Measurements from ENCODE around the gene GRHL1.
A peak's percentile ranks its signal among the peaks of the same experiment; 100 is the strongest.
"Not testable (repeated sequence)": the region's sequence is repeated elsewhere in the genome, so short reads cannot be mapped to it uniquely, and the experiment has no call there.

GRHL1 gene

GRCh38 chr2:9951522-9952285 is at the start of gene GRHL1:
Gene GRHL1 (plus strand): TSS chr2:9951693. CDS start chr2:9951834, 141 bp downstream.
- Histone ChIP-seq H3K9ac (ENCODE audit: low read depth, low read length) (peak within 1 kb of the TSS; percentile 83), H3K9me3 (ENCODE audit: control insufficient read depth, insufficient read depth, low read length) (no peaks in the 10 kb centered on the region), H3K4me1 (ENCODE audit: insufficient read depth, low read length) (no peaks in the 10 kb centered on the region), H3K36me3 (ENCODE audit: insufficient read depth, low read length) (no peaks in the 10 kb centered on the region)

DNA sequence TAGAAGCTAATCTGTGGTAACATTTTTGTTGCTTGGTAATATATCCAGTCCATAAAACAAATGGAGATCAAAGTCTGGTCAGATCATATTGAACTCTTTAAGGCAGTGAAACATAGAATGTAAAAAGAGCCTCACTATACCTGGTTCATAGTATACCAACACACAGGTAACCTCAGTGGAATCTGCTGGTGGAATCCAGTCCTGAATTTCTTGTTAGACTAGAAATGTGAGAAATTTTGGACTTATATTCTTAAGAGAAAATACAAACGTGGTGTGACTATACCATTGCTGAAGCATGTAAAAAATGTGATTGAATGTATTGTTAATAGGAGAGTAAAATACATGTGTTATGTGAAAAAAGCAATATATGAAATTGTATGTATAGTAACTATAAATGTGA is 46.1 kb upstream of the GRHL1 start:
- H3K9me3 ChIP-seq (ENCODE audit: control insufficient read depth, insufficient read depth, low read length): no peaks in the 10 kb centered on the region
- no peaks in the 10 kb centered on the region for H3K36me3 ChIP-seq (ENCODE audit: insufficient read depth, low read length)
- H3K9ac ChIP-seq (ENCODE audit: low read depth, low read length): no peak overlapping the region
- no peaks in the 10 kb centered on the region; the same call in 1 of the 2 replicates for H3K4me1 ChIP-seq (ENCODE audit: insufficient read depth, low read length)

DNA sequence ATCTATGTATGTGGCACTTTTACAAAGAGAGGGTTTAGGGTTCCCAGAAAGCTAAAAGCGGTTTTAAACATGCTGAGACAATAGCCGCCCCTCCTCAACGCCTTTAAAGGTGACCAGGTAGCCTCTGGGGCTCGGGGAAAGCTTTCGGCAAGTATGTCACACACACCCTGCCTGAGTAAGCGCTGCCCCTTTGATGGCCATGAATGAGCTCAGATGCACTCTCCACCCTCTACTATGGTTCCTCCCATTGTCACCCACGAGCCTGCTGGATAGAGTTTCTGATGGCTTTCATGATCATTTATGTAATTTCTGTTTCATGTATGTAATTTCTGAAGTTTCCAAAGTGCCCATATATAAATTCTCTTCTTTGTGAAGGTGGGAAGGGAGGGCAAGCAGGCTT is 44.1 kb upstream of the GRHL1 start:
- Histone ChIP-seq H3K4me1 (ENCODE audit: insufficient read depth, low read length) (no peaks in the 10 kb centered on the region; the same call in 1 of the 2 replicates), H3K9ac (ENCODE audit: low read depth, low read length) (no peak overlapping the region), H3K36me3 (ENCODE audit: insufficient read depth, low read length) (no peaks in the 10 kb centered on the region), H3K9me3 (ENCODE audit: control insufficient read depth, insufficient read depth, low read length) (no peaks in the 10 kb centered on the region)

DNA sequence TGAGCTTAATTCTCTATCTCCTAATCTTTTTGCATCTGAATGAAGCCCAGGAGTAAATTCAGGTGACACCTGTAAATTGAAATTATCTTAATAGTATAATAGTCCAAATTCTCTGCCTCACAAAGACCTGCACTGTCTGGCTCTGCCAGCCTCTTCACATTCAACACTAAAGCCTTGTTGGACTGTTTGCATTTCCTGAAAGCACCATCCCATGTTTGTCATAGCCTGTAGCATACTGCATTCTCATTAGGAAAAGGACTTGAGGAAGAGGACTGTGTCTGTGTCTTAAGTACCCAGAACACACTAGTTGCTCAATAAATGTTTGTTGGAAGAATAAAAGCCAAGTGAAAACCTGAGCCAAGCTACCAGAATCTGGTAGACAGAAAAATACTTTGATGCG is 42.9 kb upstream of the GRHL1 start:
- Histone ChIP-seq H3K36me3 (ENCODE audit: insufficient read depth, low read length) (no peaks in the 10 kb centered on the region), H3K9ac (ENCODE audit: low read depth, low read length) (no peak overlapping the region), H3K4me1 (ENCODE audit: insufficient read depth, low read length) (no peaks in the 10 kb centered on the region; the same call in 1 of the 2 replicates), H3K9me3 (ENCODE audit: control insufficient read depth, insufficient read depth, low read length) (no peaks in the 10 kb centered on the region)

- H3K9ac ChIP-seq (ENCODE audit: low read depth, low read length): no peak overlapping the region
- no peaks in the 10 kb centered on the region for H3K36me3 ChIP-seq (ENCODE audit: insufficient read depth, low read length)
- H3K4me1 ChIP-seq (ENCODE audit: insufficient read depth, low read length): peaks cover 1% of the 10 kb centered on the region; the same call in 1 of the 2 replicates
- no peaks in the 10 kb centered on the region for H3K9me3 ChIP-seq (ENCODE audit: control insufficient read depth, insufficient read depth, low read length)
Observed at GRCh38 chr2:9909106-9909505, 42.4 kb upstream of the GRHL1 start.

GRCh38 chr2:9910699-9911098 is 40.8 kb upstream of the GRHL1 start:
- Histone ChIP-seq H3K36me3 (ENCODE audit: insufficient read depth, low read length) (no peaks in the 10 kb centered on the region), H3K9me3 (ENCODE audit: control insufficient read depth, insufficient read depth, low read length) (no peaks in the 10 kb centered on the region), H3K9ac (ENCODE audit: low read depth, low read length) (no peak overlapping the region), H3K4me1 (ENCODE audit: insufficient read depth, low read length) (peaks cover 11% of the 10 kb centered on the region; the same call in 1 of the 2 replicates)

DNA sequence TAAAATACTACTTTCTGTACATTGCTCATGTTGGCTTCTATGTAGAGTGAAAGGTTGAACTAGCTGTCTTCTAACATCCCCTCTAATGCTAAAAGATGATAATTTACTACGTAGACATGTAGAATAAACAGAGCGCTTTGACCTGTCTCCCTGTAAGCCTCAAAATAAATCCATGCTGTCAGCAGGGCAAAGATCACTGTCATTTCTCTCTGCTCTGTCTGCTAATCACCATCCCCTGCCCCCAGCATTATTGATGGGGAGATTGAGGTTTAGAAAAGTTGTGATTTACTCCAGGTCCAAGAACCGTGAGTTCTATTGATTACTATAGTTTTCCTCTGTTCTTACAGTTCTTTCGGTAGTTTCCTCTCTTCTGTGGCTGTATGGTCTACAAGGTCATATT is 39.0 kb upstream of the GRHL1 start:
- Histone ChIP-seq H3K9me3 (ENCODE audit: control insufficient read depth, insufficient read depth, low read length) (no peaks in the 10 kb centered on the region), H3K9ac (ENCODE audit: low read depth, low read length) (no peak overlapping the region), H3K4me1 (ENCODE audit: insufficient read depth, low read length) (peaks cover 11% of the 10 kb centered on the region; the same call in 1 of the 2 replicates), H3K36me3 (ENCODE audit: insufficient read depth, low read length) (no peaks in the 10 kb centered on the region)

DNA sequence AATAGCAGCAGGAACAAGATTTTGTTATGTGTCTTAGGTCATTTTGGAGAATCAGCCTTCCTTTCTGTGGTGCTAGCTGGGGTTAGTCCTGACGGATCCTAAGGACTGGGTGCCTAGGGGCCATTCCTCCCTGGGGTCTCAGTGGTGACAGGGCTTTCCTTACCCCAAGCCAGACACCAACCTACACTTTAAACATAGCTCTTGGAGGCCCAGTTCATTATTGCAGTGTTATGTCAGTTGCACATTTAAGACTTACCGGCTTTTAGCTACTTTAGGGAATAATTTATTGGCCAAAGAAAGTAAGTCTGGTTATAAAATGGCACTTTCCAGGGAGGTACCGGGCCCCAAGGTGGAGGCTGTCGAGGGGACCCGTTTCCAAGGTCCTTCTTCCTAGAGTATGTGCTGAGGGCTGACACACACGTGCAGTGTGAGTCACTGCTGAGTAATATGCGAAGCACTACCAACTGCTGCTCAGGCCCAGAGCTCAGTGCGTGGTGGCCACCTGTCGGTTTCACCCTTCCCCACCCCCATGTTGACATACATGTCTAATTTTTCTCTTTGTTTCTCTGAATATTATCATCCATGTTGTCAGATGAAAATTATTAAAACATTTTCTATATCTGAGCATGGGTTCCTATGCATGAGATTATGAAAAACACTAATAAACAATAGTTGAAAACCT is 37.0 kb upstream of the GRHL1 start:
- H3K4me1 ChIP-seq (ENCODE audit: insufficient read depth, low read length): peaks cover 11% of the 10 kb centered on the region; the same call in 1 of the 2 replicates
- H3K9me3 ChIP-seq (ENCODE audit: control insufficient read depth, insufficient read depth, low read length): no peaks in the 10 kb centered on the region
- H3K36me3 ChIP-seq (ENCODE audit: insufficient read depth, low read length): peaks cover 5% of the 10 kb centered on the region; the same call in 1 of the 2 replicates
- no peak overlapping the region for H3K9ac ChIP-seq (ENCODE audit: low read depth, low read length)

DNA sequence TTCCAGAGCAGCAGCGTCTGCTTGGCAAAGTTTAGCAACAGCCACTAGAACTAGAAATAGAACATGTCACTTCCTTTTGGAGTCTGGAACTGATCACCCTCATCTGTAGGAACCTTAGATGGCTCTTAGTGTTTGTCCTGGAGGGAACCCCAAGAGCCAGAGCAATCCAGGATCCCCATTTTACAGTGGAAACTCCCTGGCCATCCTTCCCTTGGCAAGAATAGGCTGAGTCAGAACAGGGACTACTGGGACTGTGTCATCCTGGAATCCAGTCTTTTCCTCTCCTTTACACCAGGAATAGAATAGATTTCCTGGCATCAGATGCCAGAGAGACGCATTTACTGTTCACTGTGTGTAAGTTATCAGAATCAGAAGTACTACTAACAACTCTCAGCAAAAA is 33.2 kb upstream of the GRHL1 start:
- H3K9me3 ChIP-seq (ENCODE audit: control insufficient read depth, insufficient read depth, low read length): no peaks in the 10 kb centered on the region
- H3K4me1 ChIP-seq (ENCODE audit: insufficient read depth, low read length): peaks cover 11% of the 10 kb centered on the region; the same call in 1 of the 2 replicates
- no peak overlapping the region for H3K9ac ChIP-seq (ENCODE audit: low read depth, low read length)
- H3K36me3 ChIP-seq (ENCODE audit: insufficient read depth, low read length): peaks cover 10% of the 10 kb centered on the region; the same call in 1 of the 2 replicates

GRCh38 chr2:9919512-9919911 is 32.0 kb upstream of the GRHL1 start:
- peaks cover 12% of the 10 kb centered on the region; the same call in 1 of the 2 replicates for H3K36me3 ChIP-seq (ENCODE audit: insufficient read depth, low read length)
- no peaks in the 10 kb centered on the region for H3K9me3 ChIP-seq (ENCODE audit: control insufficient read depth, insufficient read depth, low read length)
- no peak overlapping the region for H3K9ac ChIP-seq (ENCODE audit: low read depth, low read length)
- H3K4me1 ChIP-seq (ENCODE audit: insufficient read depth, low read length): peaks cover 6% of the 10 kb centered on the region; the same call in 1 of the 2 replicates

- H3K36me3 ChIP-seq (ENCODE audit: insufficient read depth, low read length); H3K9ac ChIP-seq (ENCODE audit: low read depth, low read length); H3K9me3 ChIP-seq (ENCODE audit: control insufficient read depth, insufficient read depth, low read length); H3K4me1 ChIP-seq (ENCODE audit: insufficient read depth, low read length): not testable (repeated sequence)
Observed at GRCh38 chr2:9927020-9927419, 24.5 kb upstream of the GRHL1 start.

- Histone ChIP-seq H3K9me3 (ENCODE audit: control insufficient read depth, insufficient read depth, low read length) (no peaks in the 10 kb centered on the region; the same call in 1 of the 2 replicates), H3K4me1 (ENCODE audit: insufficient read depth, low read length) (peaks cover 10% of the 10 kb centered on the region; the same call in 1 of the 2 replicates), H3K9ac (ENCODE audit: low read depth, low read length) (no peak overlapping the region), H3K36me3 (ENCODE audit: insufficient read depth, low read length) (peaks cover 3% of the 10 kb centered on the region)
Observed at GRCh38 chr2:9937258-9937657, 14.2 kb upstream of the GRHL1 start.

- Histone ChIP-seq H3K36me3 (ENCODE audit: insufficient read depth, low read length) (peaks cover 3% of the 10 kb centered on the region), H3K9ac (ENCODE audit: low read depth, low read length) (no peak overlapping the region), H3K9me3 (ENCODE audit: control insufficient read depth, insufficient read depth, low read length) (no peaks in the 10 kb centered on the region; the same call in 1 of the 2 replicates), H3K4me1 (ENCODE audit: insufficient read depth, low read length) (peaks cover 10% of the 10 kb centered on the region; the same call in 1 of the 2 replicates)
Observed at GRCh38 chr2:9937968-9938367, 13.5 kb upstream of the GRHL1 start.

- Histone ChIP-seq H3K9me3 (ENCODE audit: control insufficient read depth, insufficient read depth, low read length) (no peaks in the 10 kb centered on the region), H3K36me3 (ENCODE audit: insufficient read depth, low read length) (no peaks in the 10 kb centered on the region), H3K9ac (ENCODE audit: low read depth, low read length) (no peak overlapping the region), H3K4me1 (ENCODE audit: insufficient read depth, low read length) (peaks cover 10% of the 10 kb centered on the region; the same call in 1 of the 2 replicates)
Observed at GRCh38 chr2:9939587-9940485, 11.7 kb upstream of the GRHL1 start.

Data from ES-I3 (cell line).